Hematopoietic multipotent progenitor cell treated with erythropoietin and hydrocortisone succinate and interleukin-3 and kit ligand, for 17 days (in vitro differentiated cells): Measurements from ENCODE around the gene EFEMP2.
A peak's percentile ranks its signal among the peaks of the same experiment; 100 is the strongest.

Source experiments
- DNase-seq: peaks from one replicate; pipeline ENCODE4 v3.0.0-alpha.2; 2015; ENCODE audit warnings: low spot score

The EFEMP2 gene

GRCh38 chr11:65826984-65827735 is 45.4 kb downstream of the EFEMP2 start:
- no peak for DNase-seq

GRCh38 chr11:65822776-65823528 is 49.6 kb downstream of the EFEMP2 start:
- no peak for DNase-seq

GRCh38 chr11:65821107-65821506 is 51.5 kb downstream of the EFEMP2 start:
- DNase-seq = no peak

GRCh38 chr11:65817835-65818680 is 54.5 kb downstream of the EFEMP2 start:
- DNase-seq = peak; percentile 94

GRCh38 chr11:65817312-65817834 is 55.2 kb downstream of the EFEMP2 start:
- DNase-seq = no peak

- DNase-seq = no peak
These were observed 55.9 kb downstream of the EFEMP2 start for GRCh38 chr11:65816696-65817095.
